ENCODE measurements around the gene CMIP. TPM values are rescaled to one million over a fixed set of nuclear protein-coding genes. Genes with fewer than 3 reads are reported as not detected.

CMIP gene
- total RNA-seq, 1 experiment from 2014 or later = 48.2 TPM

- Histone ChIP-seq H3K4me2 (ENCODE audit: insufficient read depth, insufficient read length, low read length) (no peak overlapping the region), H3K23ac (ENCODE audit: insufficient read length, low read depth, low read length) (no peak overlapping the region), H3K23me2 (ENCODE audit: insufficient read length, low read depth, low read length, poor library complexity, severe bottlenecking) (no peaks in the 10 kb centered on the region), H3K9ac (ENCODE audit: extremely low read depth, insufficient read length, low read length) (no peak overlapping the region), H2BK20ac (ENCODE audit: low read depth, low read length, poor library complexity, severe bottlenecking) (no peak overlapping the region), H2BK5ac (ENCODE audit: insufficient read length, low read length) (no peak overlapping the region), H3K27ac (ENCODE audit: insufficient read length, low read depth, low read length) (no peak overlapping the region), H3K56ac (ENCODE audit: insufficient read length, low read depth, low read length) (no peak overlapping the region), H3K79me2 (ENCODE audit: insufficient read depth, low read length) (peaks cover 14% of the 10 kb centered on the region; the same call in 1 of the 2 replicates), H4K91ac (ENCODE audit: insufficient read length, low read depth, low read length) (no peak overlapping the region), H2BK15ac (ENCODE audit: low read depth, low read length) (no peak overlapping the region), H3K27me3 (ENCODE audit: insufficient read depth, low read length) (no peaks in the 10 kb centered on the region), H3T11ph (ENCODE audit: low read length) (no peak overlapping the region), H3K79me1 (ENCODE audit: insufficient read depth, low read depth, low read length, poor library complexity, severe bottlenecking) (peaks cover 4% of the 10 kb centered on the region), H3K4ac (ENCODE audit: low read depth, low read length) (no peak overlapping the region), H2BK120ac (ENCODE audit: low read depth, low read length, poor library complexity, severe bottlenecking) (no peak overlapping the region), H3K18ac (ENCODE audit: insufficient read length, low read depth, low read length) (no peak overlapping the region), H2BK12ac (ENCODE audit: insufficient read length, low read depth, low read length) (no peak overlapping the region), H2AK5ac (ENCODE audit: insufficient read length, low read length) (no peak overlapping the region), H4K5ac (ENCODE audit: insufficient read length, low read depth, low read length) (no peak overlapping the region), H4K8ac (replicated peaks; ENCODE audit: insufficient read length, low read depth, low read length) (no peak overlapping the region), H4K20me1 (ENCODE audit: control insufficient read depth, insufficient read depth, insufficient read length) (no peaks in the 10 kb centered on the region), H2AFZ (ENCODE audit: low read length) (no peak overlapping the region), H3K9me3 (ENCODE audit: control insufficient read depth, low read depth, low read length) (no peaks in the 10 kb centered on the region), H3K14ac (ENCODE audit: insufficient read depth, low read length) (no peak overlapping the region), H3K4me1 (ENCODE audit: insufficient read depth, low read length) (peaks cover 3% of the 10 kb centered on the region; the same call in 1 of the 2 replicates)
- peak overlapping the region in 1 of 2 experiments; percentile 10; a peak in 1 of 5 replicates for H3K4me3 Mint-ChIP-seq
- H3K36me3 Mint-ChIP-seq (ENCODE audit: insufficient read depth in 1 of 3, low read depth in 3 of 3) = peaks cover 18 to 34% (median 21%) of the 10 kb centered on the region in 3 experiments
- DNase-seq = no peak
- peak overlapping the region; percentile 14 to 46 (median 39); a peak in 5 of 7 replicates for H3K27ac Mint-ChIP-seq
- peaks cover 46 to 48% of the 10 kb centered on the region in 2 experiments for H3K4me1 Mint-ChIP-seq
- no peaks in the 10 kb centered on the region for H3K27me3 Mint-ChIP-seq (ENCODE audit: low read depth)
- H3K9me3 Mint-ChIP-seq = no peaks in the 10 kb centered on the region
- no peak for TF ChIP-seq CTCF (conservative IDR thresholded peaks at IDR 0.05)
- no CpG with 5 or more reads among the region's 9 CpGs for WGBS (ENCODE audit: extremely low coverage, insufficient read length, low lambda C conversion rate)
Observed at GRCh38 chr16:81480606-81481206, 36.1 kb downstream of the CMIP start.

Measured in H9 (cell line).